ENCODE results near the gene TMEM139.

Gene TMEM139

GRCh38 chr7:143314127-143314526 lies 29.4 kb downstream of the TMEM139 start:
- in situ Hi-C loops (cut with HindIII; ENCODE audit: low pct_ligation_motif_present, low pct_unique_long_range_greater_than_20kb, low sequenced_read_pairs): no loop called here
- no peak for DNase-seq

GRCh38 chr7:143315776-143316175 lies 31.0 kb downstream of the TMEM139 start, which contains the start of gene CLCN1:
Gene CLCN1, plus strand, starts transcription at chr7:143316111. Its CDS starts 102 bp downstream, at chr7:143316213.
- DNase-seq: no peak
- in situ Hi-C loops (cut with HindIII; ENCODE audit: low pct_ligation_motif_present, low pct_unique_long_range_greater_than_20kb, low sequenced_read_pairs): no loop called here

- in situ Hi-C loops (cut with HindIII; ENCODE audit: low pct_ligation_motif_present, low pct_unique_long_range_greater_than_20kb, low sequenced_read_pairs): no loop called here
- no peak for DNase-seq
Observed at GRCh38 chr7:143316492-143316891, 31.7 kb downstream of the TMEM139 start.

GRCh38 chr7:143318661-143319060 lies 33.9 kb downstream of the TMEM139 start:
- no peak for DNase-seq
- in situ Hi-C loops (cut with HindIII; ENCODE audit: low pct_ligation_motif_present, low pct_unique_long_range_greater_than_20kb, low sequenced_read_pairs): no loop called here

GRCh38 chr7:143320620-143321019 lies 35.9 kb downstream of the TMEM139 start:
- no peak for DNase-seq
- in situ Hi-C loops (cut with HindIII; ENCODE audit: low pct_ligation_motif_present, low pct_unique_long_range_greater_than_20kb, low sequenced_read_pairs): no loop called here

GRCh38 chr7:143321242-143321641 lies 36.5 kb downstream of the TMEM139 start:
- in situ Hi-C loops (cut with HindIII; ENCODE audit: low pct_ligation_motif_present, low pct_unique_long_range_greater_than_20kb, low sequenced_read_pairs): no loop called here

GRCh38 chr7:143321734-143322133 lies 37.0 kb downstream of the TMEM139 start:
- peak; percentile 46 for DNase-seq
- in situ Hi-C loops (cut with HindIII; ENCODE audit: low pct_ligation_motif_present, low pct_unique_long_range_greater_than_20kb, low sequenced_read_pairs): no loop called here

More at GRCh38 chr7:143321242-143321641, 36.5 kb downstream of the TMEM139 start:
- no peak for DNase-seq

- DNase-seq: no peak
- in situ Hi-C loops (cut with HindIII; ENCODE audit: low pct_ligation_motif_present, low pct_unique_long_range_greater_than_20kb, low sequenced_read_pairs): no loop called here
Observed at GRCh38 chr7:143322760-143323633, 38.2 kb downstream of the TMEM139 start.

GRCh38 chr7:143323653-143324052 lies 38.9 kb downstream of the TMEM139 start:
- DNase-seq: no peak
- in situ Hi-C loops (cut with HindIII; ENCODE audit: low pct_ligation_motif_present, low pct_unique_long_range_greater_than_20kb, low sequenced_read_pairs): no loop called here

GRCh38 chr7:143325240-143325639 lies 40.5 kb downstream of the TMEM139 start:
- no peak for DNase-seq
- in situ Hi-C loops (cut with HindIII; ENCODE audit: low pct_ligation_motif_present, low pct_unique_long_range_greater_than_20kb, low sequenced_read_pairs): no loop called here

- DNase-seq: no peak
- in situ Hi-C loops (cut with HindIII; ENCODE audit: low pct_ligation_motif_present, low pct_unique_long_range_greater_than_20kb, low sequenced_read_pairs): no loop called here
Observed at GRCh38 chr7:143327903-143328302, 43.1 kb downstream of the TMEM139 start.

- in situ Hi-C loops (cut with HindIII; ENCODE audit: low pct_ligation_motif_present, low pct_unique_long_range_greater_than_20kb, low sequenced_read_pairs): no loop called here
- DNase-seq: no peak
Observed at GRCh38 chr7:143329471-143330170, 44.9 kb downstream of the TMEM139 start.

- in situ Hi-C loops (cut with HindIII; ENCODE audit: low pct_ligation_motif_present, low pct_unique_long_range_greater_than_20kb, low sequenced_read_pairs): no loop called here
- DNase-seq: peak; percentile 19
Observed at GRCh38 chr7:143331179-143331801, 46.5 kb downstream of the TMEM139 start.

- DNase-seq: no peak
- in situ Hi-C loops (cut with HindIII; ENCODE audit: low pct_ligation_motif_present, low pct_unique_long_range_greater_than_20kb, low sequenced_read_pairs): no loop called here
Observed at GRCh38 chr7:143334244-143334643, 49.5 kb downstream of the TMEM139 start.

- DNase-seq: no peak
- in situ Hi-C loops (cut with HindIII; ENCODE audit: low pct_ligation_motif_present, low pct_unique_long_range_greater_than_20kb, low sequenced_read_pairs): no loop called here
Observed at GRCh38 chr7:143337216-143337615, 52.5 kb downstream of the TMEM139 start.
